HG03103 (cell line): ENCODE results near the gene LSM5.
"Not testable (repeated sequence)": the region's sequence is repeated elsewhere in the genome, so short reads cannot be mapped to it uniquely, and the experiment has no call there.

ENCODE experiments used
- ATAC-seq: cut with Tn5 transposase; IDR thresholded peaks from one replicate; pipeline ENCODE4 v1.9.1; 2021; ENCODE audit warnings: low read depth; ENCODE audit not compliant: unreplicated experiment

The LSM5 gene

GRCh38 chr7:32464641-32465416 lies 25.4 kb downstream of the LSM5 start:
- ATAC-seq, result not testable (repeated sequence)

GRCh38 chr7:32462977-32463376 lies 27.2 kb downstream of the LSM5 start:
- ATAC-seq, result no peak

- no peak for ATAC-seq
These were observed 27.7 kb downstream of the LSM5 start for GRCh38 chr7:32462451-32462850.

- ATAC-seq, result no peak
These were observed 28.7 kb downstream of the LSM5 start for GRCh38 chr7:32461484-32461883.

GRCh38 chr7:32459788-32460187 lies 30.4 kb downstream of the LSM5 start:
- ATAC-seq, result no peak

- ATAC-seq, result no peak
These were observed 32.2 kb downstream of the LSM5 start for GRCh38 chr7:32458025-32458424.

- no peak for ATAC-seq
These were observed 36.7 kb downstream of the LSM5 start for GRCh38 chr7:32453341-32454011.

GRCh38 chr7:32447218-32447617 lies 43.0 kb downstream of the LSM5 start:
- no peak for ATAC-seq

- no peak for ATAC-seq
These were observed 53.8 kb downstream of the LSM5 start for GRCh38 chr7:32436146-32436928.
